Sigmoid colon (tissue), 4 donors: ENCODE results near the gene PPM1L.

Source experiments
- EP300 ChIP-seq, 4 donors: sonication (generic); formaldehyde crosslinking; IDR thresholded peaks; one replicate each; pipeline ENCODE4 v1.6.1; 2017; ENCODE audit warnings: antibody characterized with exemption in 4 of 4
- POLR2A ChIP-seq, 2 donors: fragments of 450-650 bp; IDR thresholded peaks; one replicate each; pipeline ENCODE4 v1.6.1; 2016; ENCODE audit warnings: antibody characterized with exemption in 2 of 2, mild to moderate bottlenecking in 2 of 2, moderate library complexity in 2 of 2
- POLR2AphosphoS5 ChIP-seq, 4 donors: sonication (generic); formaldehyde crosslinking; IDR thresholded peaks; one replicate each; pipeline ENCODE4 v1.6.1; 2017; ENCODE audit warnings: antibody characterized with exemption in 4 of 4
- TF ChIP-seq, protein P1 (sequence below), 4 experiments: fragments of 450-650 bp in 3 of 4; fragments of 200-600 bp in 1 of 4; IDR thresholded peaks; one replicate each; pipeline ENCODE4 v1.5.1; 2016 to 2019; ENCODE audit warnings: antibody characterized with exemption in 4 of 4, mild to moderate bottlenecking in 3 of 4, moderate library complexity in 2 of 4

DNA sequence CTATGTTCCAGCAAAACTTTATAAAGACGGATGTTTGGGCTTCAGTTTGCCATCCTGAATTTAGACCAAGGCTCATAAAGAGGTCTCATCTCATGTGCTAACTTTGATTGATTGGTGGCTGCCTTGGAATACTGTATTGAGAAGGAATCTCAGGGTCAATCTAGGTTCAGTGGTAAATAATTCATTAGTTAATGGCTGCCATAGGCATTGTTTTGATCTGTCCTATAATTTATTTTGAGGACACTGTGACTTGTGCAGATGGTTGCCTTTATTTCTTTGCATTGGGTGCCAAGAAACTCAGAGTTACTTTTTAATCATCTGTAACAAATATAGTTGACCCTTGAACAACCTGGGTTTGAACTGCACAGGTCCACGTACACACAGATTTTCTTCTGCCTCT is 189.3 kb downstream of the PPM1L start:
- no peak for TF ChIP-seq POLR2AphosphoS5 (IDR thresholded peaks at IDR 0.05)
- TF ChIP-seq, protein P1, sequence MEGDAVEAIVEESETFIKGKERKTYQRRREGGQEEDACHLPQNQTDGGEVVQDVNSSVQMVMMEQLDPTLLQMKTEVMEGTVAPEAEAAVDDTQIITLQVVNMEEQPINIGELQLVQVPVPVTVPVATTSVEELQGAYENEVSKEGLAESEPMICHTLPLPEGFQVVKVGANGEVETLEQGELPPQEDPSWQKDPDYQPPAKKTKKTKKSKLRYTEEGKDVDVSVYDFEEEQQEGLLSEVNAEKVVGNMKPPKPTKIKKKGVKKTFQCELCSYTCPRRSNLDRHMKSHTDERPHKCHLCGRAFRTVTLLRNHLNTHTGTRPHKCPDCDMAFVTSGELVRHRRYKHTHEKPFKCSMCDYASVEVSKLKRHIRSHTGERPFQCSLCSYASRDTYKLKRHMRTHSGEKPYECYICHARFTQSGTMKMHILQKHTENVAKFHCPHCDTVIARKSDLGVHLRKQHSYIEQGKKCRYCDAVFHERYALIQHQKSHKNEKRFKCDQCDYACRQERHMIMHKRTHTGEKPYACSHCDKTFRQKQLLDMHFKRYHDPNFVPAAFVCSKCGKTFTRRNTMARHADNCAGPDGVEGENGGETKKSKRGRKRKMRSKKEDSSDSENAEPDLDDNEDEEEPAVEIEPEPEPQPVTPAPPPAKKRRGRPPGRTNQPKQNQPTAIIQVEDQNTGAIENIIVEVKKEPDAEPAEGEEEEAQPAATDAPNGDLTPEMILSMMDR (IDR thresholded peaks at IDR 0.05), result no peak
- TF ChIP-seq POLR2A (IDR thresholded peaks at IDR 0.05), result no peak
- TF ChIP-seq EP300 (IDR thresholded peaks at IDR 0.05), result no peak
